HUES64 (cell line): Measurements from ENCODE around the gene SART3.

Experiments used
- H3K27ac ChIP-seq: 2 replicates; pipeline ENCODE4 v1.7.0; 2013; ENCODE audit warnings: low read depth, low read length, inconsistent platforms
- H3K27me3 ChIP-seq: 2 replicates; pipeline ENCODE4 v1.6.1; 2013; ENCODE audit warnings: mild to moderate bottlenecking, low read length; ENCODE audit not compliant: insufficient read depth
- H3K36me3 ChIP-seq: 2 replicates; pipeline ENCODE4 v1.6.1; 2013; ENCODE audit warnings: mild to moderate bottlenecking, low read length; ENCODE audit not compliant: insufficient read depth
- H3K4me1 ChIP-seq: 2 replicates; pipeline ENCODE4 v1.6.1; 2013; ENCODE audit warnings: mild to moderate bottlenecking, low read length, moderate library complexity; ENCODE audit not compliant: insufficient read depth
- H3K4me3 ChIP-seq: 2 replicates; pipeline ENCODE4 v1.5.1; 2013; ENCODE audit warnings: mild to moderate bottlenecking, low read length, moderate library complexity
- H3K9ac ChIP-seq: 2 replicates; pipeline ENCODE4 v1.6.1; 2013; ENCODE audit warnings: mild to moderate bottlenecking, low read depth, low read length
- H3K9me3 ChIP-seq: 2 replicates; pipeline ENCODE4 v1.6.1; 2013; ENCODE audit warnings: low read depth, low read length; ENCODE audit not compliant: insufficient read depth
- whole genome bisulfite sequencing: fragments of 150-250, 120-280 bp; methylation state at CpG from one replicate; pipeline ENCODE4 v1.1.7; 2013; ENCODE audit warnings: missing lambda C conversion rate; 5-methylcytosine and 5-hydroxymethylcytosine counted together

Gene SART3

DNA sequence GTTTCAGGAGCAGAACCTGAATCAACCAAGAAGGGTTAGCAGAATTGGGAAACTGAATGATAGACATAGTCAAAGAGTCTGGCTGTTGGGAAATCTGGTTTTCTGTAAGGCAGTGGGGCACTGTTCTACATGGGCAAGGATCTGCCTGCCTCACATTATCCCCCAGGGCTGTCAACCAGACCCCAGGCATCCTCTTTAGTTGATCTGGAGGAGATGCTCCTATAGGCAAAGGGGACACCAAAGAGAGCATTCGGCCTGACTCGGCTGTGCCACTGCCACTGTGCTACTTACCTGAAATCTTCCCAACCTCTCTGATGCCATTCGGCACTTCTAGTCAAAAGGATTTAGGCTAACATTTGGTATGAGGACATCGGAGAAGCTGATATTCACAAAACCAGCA is 5.5 kb upstream of the SART3 start:
- Histone ChIP-seq H3K4me3 (no peak overlapping the region), H3K9me3 (no peaks in the 10 kb centered on the region), H3K27me3 (no peaks in the 10 kb centered on the region), H3K4me1 (peaks cover 4% of the 10 kb centered on the region; the same call in 1 of the 2 replicates), H3K36me3 (peaks cover 62% of the 10 kb centered on the region), H3K9ac (no peak overlapping the region), H3K27ac (no peak overlapping the region)
- WGBS: 93% methylated on average over 4 of the region's 4 CpGs

DNA sequence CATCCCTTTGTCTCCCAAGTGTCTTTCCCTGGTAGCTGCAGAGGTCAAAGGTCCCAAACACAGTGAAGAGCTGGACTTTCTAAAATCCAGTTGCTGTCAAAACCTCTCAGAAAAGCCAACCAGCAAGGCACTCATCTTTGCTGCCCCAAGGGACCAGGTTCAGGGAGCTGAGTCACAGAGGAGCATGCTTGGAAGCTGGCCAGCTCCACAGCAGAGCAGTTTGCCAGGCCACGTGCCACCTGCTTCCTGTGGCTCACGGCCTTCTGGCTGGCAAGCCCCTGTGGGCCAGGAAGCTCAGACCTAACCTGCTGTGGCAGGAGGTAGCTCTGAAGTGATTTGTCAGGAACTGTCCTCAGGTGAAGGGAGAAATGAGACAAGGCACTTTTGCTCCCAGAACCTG is 5.0 kb upstream of the SART3 start:
- no peak overlapping the region for H3K27ac ChIP-seq
- no peaks in the 10 kb centered on the region for H3K9me3 ChIP-seq
- H3K9ac ChIP-seq: no peak overlapping the region
- no peaks in the 10 kb centered on the region for H3K27me3 ChIP-seq
- peaks cover 62% of the 10 kb centered on the region for H3K36me3 ChIP-seq
- no peak overlapping the region for H3K4me3 ChIP-seq
- H3K4me1 ChIP-seq: peaks cover 4% of the 10 kb centered on the region; the same call in 1 of the 2 replicates
- WGBS: 93% methylated on average over 2 of the region's 2 CpGs

DNA sequence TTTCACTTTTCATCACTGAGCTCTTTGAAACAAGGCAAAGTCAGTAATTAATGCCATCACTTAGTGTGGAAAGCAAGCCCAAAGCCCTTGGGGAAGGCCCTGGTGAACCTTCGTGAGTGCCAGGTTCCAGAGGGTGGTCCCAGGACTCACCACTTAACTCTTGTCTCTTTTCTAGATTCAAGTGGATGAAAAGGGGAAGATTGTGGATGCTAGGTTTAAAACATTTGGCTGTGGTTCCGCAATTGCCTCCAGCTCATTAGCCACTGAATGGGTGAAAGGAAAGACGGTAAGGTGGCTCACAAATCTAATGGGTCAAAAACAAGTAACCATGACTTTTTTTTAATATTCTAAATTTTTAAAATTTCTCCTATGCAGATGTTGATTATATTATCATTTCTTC is 4.2 kb upstream of the SART3 start:
- Histone ChIP-seq H3K27ac (no peak overlapping the region), H3K9me3 (no peaks in the 10 kb centered on the region), H3K9ac (no peak overlapping the region), H3K4me3 (no peak overlapping the region), H3K36me3 (peaks cover 62% of the 10 kb centered on the region), H3K27me3 (no peaks in the 10 kb centered on the region), H3K4me1 (peaks cover 4% of the 10 kb centered on the region; the same call in 1 of the 2 replicates)
- 98% methylated on average over 2 of the region's 3 CpGs for WGBS

DNA sequence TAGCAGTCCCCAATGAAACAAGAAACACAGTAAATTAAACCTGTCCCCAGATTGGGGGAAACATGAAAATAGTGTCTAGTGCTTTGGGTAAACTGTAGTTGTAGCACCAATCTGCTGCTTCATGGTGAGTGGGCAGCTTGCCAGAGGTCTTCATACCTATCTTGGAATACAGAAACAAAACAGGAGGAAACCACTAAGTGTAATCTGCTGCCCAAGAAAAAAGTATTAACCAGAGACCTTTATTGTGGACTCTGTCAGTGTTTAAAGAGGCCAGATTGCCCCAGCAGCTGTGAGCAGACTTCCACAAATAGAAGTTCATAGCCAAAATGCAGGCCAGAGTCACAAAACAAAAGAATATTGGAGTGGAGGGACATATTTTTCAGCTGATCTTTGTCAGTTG is 3.8 kb upstream of the SART3 start:
- H3K36me3 ChIP-seq: peaks cover 60% of the 10 kb centered on the region

DNA sequence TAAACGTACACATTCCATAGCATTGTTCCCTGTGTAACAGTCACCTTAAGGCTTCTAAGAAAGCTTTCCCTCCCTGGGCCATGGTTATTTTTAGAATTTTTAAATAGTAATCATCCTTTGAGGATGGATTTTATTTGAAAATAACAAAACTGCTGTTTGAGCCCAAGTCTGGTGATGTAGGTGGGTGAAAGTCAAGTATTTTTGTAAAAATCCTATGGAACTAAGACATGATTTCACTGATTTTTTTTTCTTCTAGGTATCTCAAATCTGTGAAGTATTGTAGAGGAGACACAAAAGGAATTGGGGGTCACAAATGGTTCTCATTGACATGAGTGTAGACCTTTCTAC is 2.8 kb upstream of the SART3 start:
- H3K9me3 ChIP-seq: no peaks in the 10 kb centered on the region
- H3K27me3 ChIP-seq: no peaks in the 10 kb centered on the region
- no peak overlapping the region for H3K27ac ChIP-seq
- H3K36me3 ChIP-seq: peaks cover 51% of the 10 kb centered on the region
- peaks cover 4% of the 10 kb centered on the region; the same call in 1 of the 2 replicates for H3K4me1 ChIP-seq
- WGBS: 54% methylated on average over 1 of the region's 1 CpG
- H3K9ac ChIP-seq: no peak overlapping the region
- peak overlapping the region; percentile 89; the same call in 1 of the 2 replicates for H3K4me3 ChIP-seq

More for the DNA sequence above, 3.8 kb upstream of the SART3 start:
- no peak overlapping the region for H3K4me3 ChIP-seq
- H3K9ac ChIP-seq: no peak overlapping the region
- H3K9me3 ChIP-seq: no peaks in the 10 kb centered on the region
- H3K27me3 ChIP-seq: no peaks in the 10 kb centered on the region
- H3K27ac ChIP-seq: no peak overlapping the region
- H3K4me1 ChIP-seq: peaks cover 4% of the 10 kb centered on the region; the same call in 1 of the 2 replicates

DNA sequence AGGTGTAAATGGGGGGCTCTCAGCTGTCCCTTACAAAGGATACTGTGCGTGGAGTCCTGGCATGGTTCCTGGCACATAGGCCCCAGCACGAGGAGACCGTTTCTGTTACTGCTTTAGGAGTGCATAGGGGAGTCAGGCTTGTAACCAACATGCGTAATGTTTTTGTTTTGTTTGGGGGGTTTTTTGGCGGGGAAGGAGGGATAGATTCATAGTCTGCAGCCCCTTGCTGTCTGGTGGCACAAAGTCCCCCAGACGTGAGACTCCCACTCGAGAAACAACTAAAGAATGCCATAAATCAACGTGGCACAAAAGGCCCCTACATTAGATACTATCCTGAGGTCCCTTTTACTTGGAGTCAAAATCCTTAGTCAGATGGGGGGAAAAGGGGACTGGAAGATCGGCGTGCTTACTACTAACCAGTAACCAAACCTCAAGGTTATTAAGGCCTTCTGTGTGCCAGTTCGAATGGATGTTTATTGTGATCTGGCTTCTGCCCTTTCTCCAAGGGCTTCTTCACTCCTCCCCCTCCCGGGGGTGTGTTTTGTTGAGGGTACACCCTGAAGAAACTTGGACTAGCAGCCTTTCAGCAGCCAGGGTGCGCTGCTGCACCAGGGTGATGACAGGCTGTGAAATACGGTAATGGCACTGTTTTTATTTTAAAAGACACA is 2.3 kb upstream of the SART3 start:
- H3K27me3 ChIP-seq: no peaks in the 10 kb centered on the region
- H3K36me3 ChIP-seq: peaks cover 49% of the 10 kb centered on the region
- H3K9ac ChIP-seq: peak overlapping the region; percentile 88
- peaks cover 4% of the 10 kb centered on the region; the same call in 1 of the 2 replicates for H3K4me1 ChIP-seq
- peak overlapping the region; percentile 89 for H3K4me3 ChIP-seq
- no peaks in the 10 kb centered on the region for H3K9me3 ChIP-seq
- no peak overlapping the region; the same call in 1 of the 2 replicates for H3K27ac ChIP-seq
- WGBS: 9% methylated on average over 12 of the region's 14 CpGs

DNA sequence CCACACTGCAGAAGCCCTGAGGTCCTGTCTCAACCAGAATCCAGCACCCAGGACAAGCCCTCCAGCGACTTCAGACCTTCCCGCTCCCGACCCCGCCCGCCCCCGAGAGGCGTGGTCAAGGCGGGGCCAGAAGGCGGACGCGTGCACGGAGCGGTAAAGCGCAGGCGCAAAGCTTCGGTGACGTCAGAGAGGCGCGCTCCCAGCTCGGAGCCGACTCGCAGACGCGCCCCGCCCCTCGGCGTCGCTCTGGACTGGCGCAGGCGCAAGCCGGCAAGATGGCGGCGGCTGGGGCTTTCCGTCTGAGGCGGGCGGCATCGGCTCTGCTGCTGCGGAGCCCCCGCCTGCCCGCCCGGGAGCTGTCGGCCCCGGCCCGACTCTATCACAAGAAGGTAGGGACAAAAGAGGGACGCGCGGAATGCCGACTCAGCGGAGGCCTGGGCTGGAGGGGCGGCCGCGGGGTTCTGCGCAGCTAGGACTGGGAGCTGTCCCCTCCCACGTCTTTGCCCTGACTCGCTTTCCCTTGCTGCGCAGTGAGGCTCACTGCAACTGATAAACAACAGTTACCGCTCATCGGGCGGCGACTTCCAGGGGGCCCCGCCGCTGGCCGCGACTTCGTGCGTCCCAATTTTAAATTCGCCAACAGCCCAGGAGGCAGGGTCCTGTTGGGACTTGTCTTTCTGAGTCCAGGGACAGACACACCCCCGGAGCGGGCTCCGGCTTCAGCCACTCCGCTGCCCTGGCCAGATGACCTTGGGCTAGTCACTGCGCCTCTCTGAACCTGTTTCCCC is 1.6 kb upstream of the SART3 start, which contains the start of gene ISCU:
Gene ISCU (plus strand): TSS at position 249 of the 788 bp plus-strand sequence. CDS start 27 bp downstream, at position 276.
- H3K36me3 ChIP-seq: peaks cover 48% of the 10 kb centered on the region
- H3K4me3 ChIP-seq: peak within 1 kb of the TSS; percentile 89
- peak within 1 kb of the TSS; percentile 96 for H3K9ac ChIP-seq
- H3K27ac ChIP-seq: peak within 1 kb of the TSS; percentile 95
- no peaks in the 10 kb centered on the region for H3K27me3 ChIP-seq
- WGBS: under 1% methylated on average over 72 of the region's 72 CpGs
- no peaks in the 10 kb centered on the region for H3K9me3 ChIP-seq
- peaks cover 4% of the 10 kb centered on the region; the same call in 1 of the 2 replicates for H3K4me1 ChIP-seq

DNA sequence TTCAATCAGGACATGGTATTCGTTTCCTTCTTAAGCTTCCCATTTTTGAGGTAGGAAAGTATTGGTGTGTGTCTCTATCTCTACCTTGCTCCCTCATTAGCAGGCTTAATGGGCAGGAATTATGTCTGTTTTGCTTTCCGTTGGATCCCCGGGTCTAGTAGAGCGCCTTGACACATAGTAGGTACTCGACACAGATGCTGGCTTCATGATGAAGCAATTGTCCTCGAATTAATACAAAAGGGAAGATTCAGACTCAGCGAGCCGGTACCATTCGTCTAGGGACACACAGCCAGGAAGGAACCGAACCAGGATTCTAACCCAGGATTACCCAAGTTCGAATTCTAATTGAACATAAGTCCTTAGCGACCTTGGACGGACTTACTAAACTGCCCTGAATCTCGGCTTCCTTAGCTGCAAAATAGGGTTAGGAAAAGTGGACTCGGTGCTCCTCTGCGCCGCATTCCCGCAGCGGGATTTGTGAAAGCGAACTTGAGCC is 927 bp upstream of the SART3 start:
- WGBS: 1% methylated on average over 19 of the region's 20 CpGs
- peaks cover 46% of the 10 kb centered on the region for H3K36me3 ChIP-seq
- H3K4me1 ChIP-seq: peaks cover 4% of the 10 kb centered on the region; the same call in 1 of the 2 replicates
- no peaks in the 10 kb centered on the region for H3K27me3 ChIP-seq
- H3K9ac ChIP-seq: peak overlapping the region; percentile 96
- peak overlapping the region; percentile 89 for H3K4me3 ChIP-seq
- no peaks in the 10 kb centered on the region for H3K9me3 ChIP-seq
- peak overlapping the region; percentile 95 for H3K27ac ChIP-seq

DNA sequence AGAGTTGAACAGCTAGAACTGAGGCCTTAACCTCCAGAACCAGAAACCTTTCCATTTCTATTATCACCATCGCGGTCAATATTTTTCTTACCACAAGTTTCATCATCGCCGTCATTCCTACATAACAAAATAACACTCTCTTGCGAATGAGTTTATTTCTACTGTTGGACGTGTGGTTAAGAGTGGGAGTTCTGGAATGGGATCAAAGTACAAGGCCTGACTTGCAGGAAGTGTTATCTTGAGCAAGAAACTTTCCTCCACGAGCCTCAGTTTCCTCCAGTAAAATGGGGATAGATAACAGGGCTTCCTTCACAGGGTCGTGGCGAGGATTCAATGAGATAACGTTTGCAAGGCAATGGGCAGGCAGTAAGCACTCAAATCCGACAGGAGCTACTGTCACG is 652 bp downstream of the SART3 start:
- peaks cover 4% of the 10 kb centered on the region; the same call in 1 of the 2 replicates for H3K4me1 ChIP-seq
- peaks cover 46% of the 10 kb centered on the region for H3K36me3 ChIP-seq
- no peaks in the 10 kb centered on the region for H3K27me3 ChIP-seq
- H3K9me3 ChIP-seq: no peaks in the 10 kb centered on the region
- peak overlapping the region; percentile 96 for H3K9ac ChIP-seq
- peak overlapping the region; percentile 89 for H3K4me3 ChIP-seq
- WGBS: 6% methylated on average over 12 of the region's 12 CpGs
- peak overlapping the region; percentile 95; the same call in 1 of the 2 replicates for H3K27ac ChIP-seq

DNA sequence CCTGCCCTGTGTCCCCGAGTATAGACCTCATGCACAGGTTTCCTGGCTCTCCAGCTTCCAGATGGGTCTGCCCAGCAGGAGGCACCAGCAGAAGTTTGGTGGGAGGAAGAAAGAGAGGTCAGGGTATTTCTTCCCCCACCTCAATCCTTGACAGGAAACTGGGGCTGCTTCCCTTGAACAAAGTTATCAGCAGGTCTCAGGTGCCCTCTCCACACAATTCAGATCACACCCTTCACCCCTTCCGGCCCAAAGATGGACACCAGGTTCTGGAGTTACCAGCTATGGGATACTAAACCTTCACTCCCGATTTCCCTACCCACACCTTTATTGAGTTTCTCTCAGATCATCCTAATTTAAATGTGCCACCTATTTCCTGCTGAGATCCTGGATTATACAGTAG is 1.2 kb downstream of the SART3 start:
- Histone ChIP-seq H3K9me3 (no peaks in the 10 kb centered on the region), H3K4me3 (peak overlapping the region; percentile 89), H3K27me3 (no peaks in the 10 kb centered on the region), H3K27ac (no peak overlapping the region), H3K36me3 (peaks cover 41% of the 10 kb centered on the region), H3K4me1 (peaks cover 4% of the 10 kb centered on the region; the same call in 1 of the 2 replicates), H3K9ac (peak overlapping the region; percentile 96)
- 63% methylated on average over 3 of the region's 3 CpGs for WGBS
